LNCaP clone FGC (cell line): Measurements from ENCODE around the gene VDAC1.

Experiments used
- DNase-seq: peaks from one replicate; pipeline ENCODE4 v3.0.0-alpha.2; 2011; ENCODE audit warnings: low read depth
- H3K4me3 ChIP-seq: 2 replicates; pipeline ENCODE4 v1.5.1; 2011; ENCODE audit warnings: mild to moderate bottlenecking, low read depth, low read length, control low read depth
- CTCF ChIP-seq: IDR thresholded peaks from 2 replicates; pipeline ENCODE4 v1.5.1; 2012; ENCODE audit warnings: mild to moderate bottlenecking; ENCODE audit not compliant: control insufficient read depth, insufficient read depth; ENCODE audit errors: extremely low read depth

The VDAC1 gene

GRCh38 chr5:133934311-133934710 lies 70.5 kb downstream of the VDAC1 start:
- no peak overlapping the region for H3K4me3 ChIP-seq
- no peak for DNase-seq
- no peak for TF ChIP-seq CTCF

- DNase-seq: no peak
- no peak for TF ChIP-seq CTCF
- H3K4me3 ChIP-seq: no peak overlapping the region
Measured at GRCh38 chr5:133933670-133934295, 71.0 kb downstream of the VDAC1 start.

- TF ChIP-seq CTCF: no peak
- no peak for DNase-seq
- H3K4me3 ChIP-seq: no peak overlapping the region
Measured at GRCh38 chr5:133933169-133933509, 71.6 kb downstream of the VDAC1 start.

GRCh38 chr5:133932441-133933168 lies 72.2 kb downstream of the VDAC1 start:
- no peak for DNase-seq
- no peak for TF ChIP-seq CTCF

GRCh38 chr5:133931546-133931945 lies 73.2 kb downstream of the VDAC1 start:
- TF ChIP-seq CTCF: no peak
- no peak overlapping the region for H3K4me3 ChIP-seq
- DNase-seq: no peak

More at GRCh38 chr5:133932441-133933168, 72.2 kb downstream of the VDAC1 start:
- H3K4me3 ChIP-seq: no peak overlapping the region

GRCh38 chr5:133930813-133931090 lies 74.0 kb downstream of the VDAC1 start:
- no peak for TF ChIP-seq CTCF
- no peak overlapping the region for H3K4me3 ChIP-seq

GRCh38 chr5:133930061-133930812 lies 74.5 kb downstream of the VDAC1 start:
- DNase-seq: no peak
- no peak for TF ChIP-seq CTCF
- no peak overlapping the region for H3K4me3 ChIP-seq

More at GRCh38 chr5:133930813-133931090, 74.0 kb downstream of the VDAC1 start:
- no peak for DNase-seq
